Astrocyte of the hippocampus (primary cell): ENCODE results near the gene ING1.

ENCODE experiments used
- DNase-seq: peaks from one replicate; pipeline ENCODE4 v3.0.0; 2011; ENCODE audit warnings: low read depth, low spot score

ING1 gene

GRCh38 chr13:110772091-110772984, 58.8 kb downstream of the ING1 start:
- DNase-seq: no peak
